ENCODE results near the gene GNPTAB.

DNA sequence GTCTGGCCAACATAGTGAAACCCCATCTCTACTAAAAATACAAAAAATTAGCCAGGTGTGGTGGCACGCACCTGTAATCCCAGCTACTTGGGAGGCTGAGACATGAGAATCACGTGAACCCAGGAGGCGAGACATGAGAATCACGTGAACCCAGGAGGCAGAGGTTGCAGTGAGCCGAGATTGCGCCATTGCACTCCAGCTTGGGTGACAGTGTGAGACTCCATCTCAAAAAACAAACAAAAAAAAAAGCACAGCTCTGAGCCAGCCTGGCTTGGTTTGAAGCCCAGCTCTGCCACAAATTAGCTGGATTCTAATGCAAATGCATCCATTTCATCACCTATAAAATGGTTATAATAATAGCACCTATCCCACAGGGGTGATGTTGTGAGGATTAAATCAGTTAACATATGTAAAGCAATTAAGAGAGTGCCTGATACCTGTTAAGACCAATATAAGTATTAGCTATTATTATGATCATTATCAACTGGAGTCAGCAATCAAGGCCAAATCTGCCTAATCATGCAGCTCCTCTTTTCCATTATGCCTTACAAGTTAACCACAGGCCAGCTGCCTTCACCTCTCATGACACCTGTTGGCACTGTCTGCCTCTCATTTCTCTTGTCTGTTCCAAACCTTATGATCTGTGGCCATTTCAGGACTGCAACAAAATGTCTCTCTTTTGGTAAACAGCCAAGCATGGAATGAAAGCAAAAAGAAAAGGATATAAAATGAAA lies 2.1 kb downstream of the GNPTAB start:
- TF ChIP-seq, protein P1, sequence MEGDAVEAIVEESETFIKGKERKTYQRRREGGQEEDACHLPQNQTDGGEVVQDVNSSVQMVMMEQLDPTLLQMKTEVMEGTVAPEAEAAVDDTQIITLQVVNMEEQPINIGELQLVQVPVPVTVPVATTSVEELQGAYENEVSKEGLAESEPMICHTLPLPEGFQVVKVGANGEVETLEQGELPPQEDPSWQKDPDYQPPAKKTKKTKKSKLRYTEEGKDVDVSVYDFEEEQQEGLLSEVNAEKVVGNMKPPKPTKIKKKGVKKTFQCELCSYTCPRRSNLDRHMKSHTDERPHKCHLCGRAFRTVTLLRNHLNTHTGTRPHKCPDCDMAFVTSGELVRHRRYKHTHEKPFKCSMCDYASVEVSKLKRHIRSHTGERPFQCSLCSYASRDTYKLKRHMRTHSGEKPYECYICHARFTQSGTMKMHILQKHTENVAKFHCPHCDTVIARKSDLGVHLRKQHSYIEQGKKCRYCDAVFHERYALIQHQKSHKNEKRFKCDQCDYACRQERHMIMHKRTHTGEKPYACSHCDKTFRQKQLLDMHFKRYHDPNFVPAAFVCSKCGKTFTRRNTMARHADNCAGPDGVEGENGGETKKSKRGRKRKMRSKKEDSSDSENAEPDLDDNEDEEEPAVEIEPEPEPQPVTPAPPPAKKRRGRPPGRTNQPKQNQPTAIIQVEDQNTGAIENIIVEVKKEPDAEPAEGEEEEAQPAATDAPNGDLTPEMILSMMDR (IDR thresholded peaks at IDR 0.05) = no peak
- no peak for TF ChIP-seq POLR2A (IDR thresholded peaks at IDR 0.05)
- TF ChIP-seq POLR2AphosphoS5 (IDR thresholded peaks at IDR 0.05) = no peak
- TF ChIP-seq EP300 (IDR thresholded peaks at IDR 0.05) = no peak

Data from sigmoid colon (tissue), 4 donors.